Activated naive CD4-positive, alpha-beta T cell treated with anti-CD3 and anti-CD28 coated beads, Interleukin-2, amount 50 U/mL, for 72 hours (primary cell): ENCODE data around the gene CMTM2. TPM values are rescaled to one million over a fixed set of nuclear protein-coding genes. Genes with fewer than 3 reads are reported as not detected.

Experiments used
- ATAC-seq, 2 donors: fragments of 150-1000 bp; cut with Tn5 transposase; 2 replicates each; pipeline ENCODE4 v1.10.0; 2021; ENCODE audit warnings: mild to moderate bottlenecking in 2 of 2, moderate library complexity in 2 of 2
- DNase-seq, 2 donors: peaks; one replicate each; pipeline ENCODE4 v3.0.0; 2021 to 2022; ENCODE audit warnings: low spot score in 2 of 2
- H3K27ac Mint-ChIP-seq, 2 donors: one replicate each; pipeline ENCODE4 v1.8.0; 2022; ENCODE audit warnings: mild to moderate bottlenecking in 2 of 2, mixed read lengths in 2 of 2
- H3K36me3 Mint-ChIP-seq, 2 donors: one replicate each; pipeline ENCODE4 v1.8.0; 2022; ENCODE audit warnings: mixed read lengths in 2 of 2
- H3K9me3 Mint-ChIP-seq, 2 donors: one replicate each; pipeline ENCODE4 v1.8.0; 2022; ENCODE audit warnings: mixed read lengths in 2 of 2
- total RNA-seq, 2 donors: library from RNA; stranded (reverse); gene quantifications; one replicate each; pipeline ENCODE4 v1.2.3, GENCODE V29; 2022

The CMTM2 gene, protein sequence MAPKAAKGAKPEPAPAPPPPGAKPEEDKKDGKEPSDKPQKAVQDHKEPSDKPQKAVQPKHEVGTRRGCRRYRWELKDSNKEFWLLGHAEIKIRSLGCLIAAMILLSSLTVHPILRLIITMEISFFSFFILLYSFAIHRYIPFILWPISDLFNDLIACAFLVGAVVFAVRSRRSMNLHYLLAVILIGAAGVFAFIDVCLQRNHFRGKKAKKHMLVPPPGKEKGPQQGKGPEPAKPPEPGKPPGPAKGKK
- 1 to 10 TPM in 1 of 2 donors, under 1 TPM in 1; 0.87 to 1.1 TPM for total RNA-seq

DNA sequence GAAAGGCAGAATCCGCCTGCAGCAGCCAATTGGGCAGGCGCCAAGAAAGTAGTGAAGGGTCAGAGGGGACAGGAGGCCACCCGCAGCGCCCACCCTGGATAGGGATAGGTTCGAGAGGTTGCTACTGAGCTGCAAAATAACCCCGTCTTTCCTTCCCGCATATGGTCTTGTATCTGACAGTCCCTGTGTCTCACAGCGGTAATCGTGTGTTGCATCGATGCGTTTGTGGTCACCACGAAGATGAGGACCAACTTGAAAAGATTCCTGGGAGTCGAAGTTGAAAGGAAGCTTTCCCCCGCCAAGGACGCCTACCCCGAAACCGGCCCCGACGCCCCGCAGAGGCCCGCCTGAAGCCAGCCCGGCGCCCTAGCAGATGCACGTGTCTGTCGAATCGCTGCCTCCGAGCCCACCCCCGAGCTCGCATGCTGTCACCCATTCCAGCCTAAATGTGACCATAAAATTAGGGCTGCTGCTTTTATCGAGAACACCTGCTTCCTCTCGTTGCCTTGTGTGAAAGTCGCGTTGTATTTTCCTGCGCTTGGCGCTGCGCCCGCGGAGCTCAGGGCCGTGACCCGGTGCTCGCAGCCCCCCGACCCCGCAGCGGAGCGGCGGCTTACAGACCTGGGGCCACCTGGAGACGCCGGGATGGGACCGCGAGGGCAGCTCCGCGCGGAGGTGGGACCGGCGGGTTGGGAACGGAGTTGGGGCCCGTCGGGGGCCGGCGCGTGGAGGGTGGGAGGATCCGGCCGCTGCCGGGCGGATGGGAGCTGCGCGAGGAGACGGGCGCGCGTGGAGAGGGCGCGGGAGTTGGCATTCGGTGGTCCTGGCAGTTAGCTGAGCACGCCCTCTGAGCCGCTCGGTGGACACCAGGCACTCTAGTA is at the start of gene CMTM2:
TSS of gene CMTM2 (plus strand) at position 813 of the 881 bp plus-strand sequence. CDS start 145 bp downstream, outside the sequence.
- peak in 1 of 2 donors; percentile 51 for ATAC-seq
- H3K27ac Mint-ChIP-seq: no peak within 1 kb of the TSS
- no peaks in the 10 kb centered on the region for H3K36me3 Mint-ChIP-seq
- no peak for DNase-seq
- H3K9me3 Mint-ChIP-seq: no peaks in the 10 kb centered on the region

DNA sequence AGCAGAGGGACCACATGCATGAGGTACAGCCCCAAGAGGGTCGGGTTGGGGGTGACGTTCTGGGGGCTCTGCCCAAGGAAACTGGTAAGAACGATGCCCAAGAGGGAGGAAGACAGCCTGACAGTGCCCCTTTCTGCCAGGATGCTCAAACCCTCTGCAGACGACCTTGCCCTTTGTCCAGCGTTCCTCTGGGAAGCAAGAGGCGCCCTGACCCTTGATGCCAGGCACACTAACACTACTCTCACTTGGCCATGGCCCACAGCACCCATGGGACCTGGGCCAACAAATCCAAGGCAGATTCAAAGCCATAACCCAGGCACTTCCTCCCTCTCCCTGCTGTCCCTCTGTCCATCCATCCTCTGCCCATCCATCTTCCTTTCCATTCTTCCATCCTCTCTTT is 49.8 kb upstream of the CMTM2 start:
- no peak for DNase-seq

DNA sequence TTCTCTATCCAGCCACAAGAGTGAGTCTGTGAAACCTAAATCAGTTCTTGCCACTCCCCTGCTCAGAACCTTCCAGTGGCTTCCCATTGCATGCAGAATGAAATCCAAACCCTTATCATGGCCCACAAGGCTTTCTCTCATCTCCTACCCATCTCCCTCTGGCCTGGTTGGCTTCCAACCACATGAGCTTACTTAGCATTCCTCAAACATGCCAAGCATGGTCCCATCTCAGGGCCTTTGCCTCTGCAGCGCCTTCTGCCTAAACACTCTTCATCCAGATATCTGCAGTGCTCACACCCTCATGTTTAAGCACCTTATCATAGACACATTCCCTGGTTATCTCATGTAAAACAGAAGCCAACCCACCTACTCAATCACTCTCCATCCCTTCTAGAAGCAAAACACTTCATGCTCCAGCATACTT is 44.9 kb upstream of the CMTM2 start:
- DNase-seq (no peak), ATAC-seq (no peak)
- Mint-ChIP-seq H3K9me3 (no peaks in the 10 kb centered on the region), H3K36me3 (no peaks in the 10 kb centered on the region), H3K27ac (no peak overlapping the region)

More for the DNA sequence above, 49.8 kb upstream of the CMTM2 start:
- H3K36me3 Mint-ChIP-seq: peaks cover 0 to 8% of the 10 kb centered on the region in 2 donors
- no peak for ATAC-seq
- H3K27ac Mint-ChIP-seq: no peak overlapping the region
- no peaks in the 10 kb centered on the region for H3K9me3 Mint-ChIP-seq

DNA sequence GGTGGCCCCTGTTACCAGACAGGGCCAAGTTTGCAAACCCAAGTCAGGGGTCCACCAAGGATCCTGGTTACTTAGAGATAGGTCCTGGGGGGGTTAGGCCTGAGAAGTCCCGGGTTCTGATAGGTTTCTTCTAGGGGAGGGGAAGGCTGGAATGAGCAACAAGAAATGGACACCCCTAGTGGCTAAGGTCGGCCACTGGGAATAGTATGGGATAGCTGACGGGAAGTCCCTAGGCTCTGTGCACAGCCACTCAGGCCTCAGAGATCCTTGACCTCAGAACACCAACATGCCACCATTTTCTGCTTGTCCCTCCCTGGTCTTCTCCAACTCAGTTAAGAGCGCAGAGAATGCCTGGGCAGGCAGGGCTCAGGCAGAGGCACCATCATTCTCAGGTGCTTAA is 42.7 kb upstream of the CMTM2 start:
- ATAC-seq (no peak), DNase-seq (no peak)
- Mint-ChIP-seq H3K36me3 (no peaks in the 10 kb centered on the region), H3K9me3 (no peaks in the 10 kb centered on the region), H3K27ac (no peak overlapping the region)

DNA sequence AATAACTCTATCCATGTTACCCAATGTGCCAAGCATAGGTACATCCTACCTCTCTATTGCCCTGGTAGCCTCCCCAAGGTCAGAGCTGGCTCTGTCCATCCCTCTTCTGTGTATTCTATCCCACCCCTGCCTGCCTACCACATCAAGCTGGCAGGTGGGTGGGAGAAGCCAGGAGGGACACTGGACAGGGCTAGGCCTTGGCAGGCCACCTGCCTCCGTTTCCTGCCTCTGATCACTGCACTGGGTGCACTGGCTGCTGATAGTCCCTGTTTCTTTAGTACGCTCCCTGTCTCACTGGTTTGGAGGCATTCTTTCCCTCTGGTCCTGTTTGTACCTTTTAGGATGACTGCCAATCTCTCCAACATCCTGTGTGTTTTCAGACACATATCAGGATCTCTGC is 42.0 kb upstream of the CMTM2 start:
- no peak for ATAC-seq
- Mint-ChIP-seq H3K27ac (no peak overlapping the region), H3K36me3 (no peaks in the 10 kb centered on the region), H3K9me3 (no peaks in the 10 kb centered on the region)
- no peak for DNase-seq

DNA sequence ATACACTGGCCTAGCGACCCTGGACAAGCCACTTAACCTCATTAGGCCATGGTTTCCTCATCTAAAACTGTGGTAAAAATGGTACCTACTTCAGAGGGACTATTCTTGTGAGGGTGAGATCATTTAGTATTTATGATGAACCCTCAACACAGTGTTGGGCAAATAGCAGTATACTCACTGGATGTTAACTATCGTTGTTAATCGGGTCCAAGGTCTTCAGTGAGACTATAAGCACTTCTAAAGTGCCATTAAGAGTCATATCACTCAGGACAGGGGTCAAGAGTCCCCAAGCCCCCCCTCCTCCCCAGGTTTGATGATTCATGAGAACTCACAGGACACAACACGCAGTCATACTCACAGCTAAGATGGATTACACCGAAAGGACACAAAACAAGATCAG is 40.4 kb upstream of the CMTM2 start:
- H3K27ac Mint-ChIP-seq: no peak overlapping the region
- H3K9me3 Mint-ChIP-seq: no peaks in the 10 kb centered on the region
- H3K36me3 Mint-ChIP-seq: no peaks in the 10 kb centered on the region
- DNase-seq (no peak), ATAC-seq (no peak)

DNA sequence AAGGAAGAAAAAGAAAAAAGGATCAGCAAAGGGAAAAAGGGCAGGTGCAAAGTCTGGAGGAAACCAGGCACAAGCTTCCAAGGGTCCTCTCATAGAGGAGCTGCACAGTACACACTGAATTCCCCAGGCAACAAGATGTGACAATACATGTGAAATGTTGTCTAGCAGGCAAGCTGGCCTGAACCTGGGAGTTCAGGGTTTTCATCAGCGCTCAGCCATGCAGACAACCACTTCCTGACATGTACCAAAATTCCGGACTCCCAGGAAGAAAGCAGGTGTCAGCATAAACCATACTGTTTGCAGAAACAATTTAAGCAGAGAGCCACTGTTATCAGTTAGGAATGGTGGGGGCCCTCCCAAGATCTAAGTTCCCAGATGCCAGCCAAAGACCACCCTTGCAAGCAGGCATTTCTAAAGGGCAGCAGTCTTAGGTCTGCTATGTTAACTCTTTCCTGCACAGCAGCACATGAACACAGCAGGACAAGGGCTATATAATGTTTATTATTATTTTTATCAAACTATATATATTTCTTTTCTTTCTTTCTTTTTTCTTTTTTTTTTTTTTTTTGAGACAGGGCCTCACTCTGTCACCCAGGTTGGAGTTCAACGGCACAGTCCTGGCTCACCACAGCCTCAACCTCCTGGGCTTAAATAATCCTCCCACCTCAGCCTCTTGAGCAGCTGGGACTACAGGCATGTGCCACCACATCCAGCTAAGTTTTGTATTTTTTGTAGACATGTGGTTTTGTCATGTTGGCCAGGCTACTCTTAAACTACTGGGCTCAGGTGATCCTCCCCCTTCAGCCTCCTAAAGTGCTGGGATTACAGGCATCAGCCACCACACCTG is 39.4 kb upstream of the CMTM2 start:
- peak overlapping the region in 1 of 2 donors; percentile 74 for H3K27ac Mint-ChIP-seq
- H3K9me3 Mint-ChIP-seq: no peaks in the 10 kb centered on the region
- ATAC-seq: no peak
- no peak for DNase-seq
- no peaks in the 10 kb centered on the region for H3K36me3 Mint-ChIP-seq

DNA sequence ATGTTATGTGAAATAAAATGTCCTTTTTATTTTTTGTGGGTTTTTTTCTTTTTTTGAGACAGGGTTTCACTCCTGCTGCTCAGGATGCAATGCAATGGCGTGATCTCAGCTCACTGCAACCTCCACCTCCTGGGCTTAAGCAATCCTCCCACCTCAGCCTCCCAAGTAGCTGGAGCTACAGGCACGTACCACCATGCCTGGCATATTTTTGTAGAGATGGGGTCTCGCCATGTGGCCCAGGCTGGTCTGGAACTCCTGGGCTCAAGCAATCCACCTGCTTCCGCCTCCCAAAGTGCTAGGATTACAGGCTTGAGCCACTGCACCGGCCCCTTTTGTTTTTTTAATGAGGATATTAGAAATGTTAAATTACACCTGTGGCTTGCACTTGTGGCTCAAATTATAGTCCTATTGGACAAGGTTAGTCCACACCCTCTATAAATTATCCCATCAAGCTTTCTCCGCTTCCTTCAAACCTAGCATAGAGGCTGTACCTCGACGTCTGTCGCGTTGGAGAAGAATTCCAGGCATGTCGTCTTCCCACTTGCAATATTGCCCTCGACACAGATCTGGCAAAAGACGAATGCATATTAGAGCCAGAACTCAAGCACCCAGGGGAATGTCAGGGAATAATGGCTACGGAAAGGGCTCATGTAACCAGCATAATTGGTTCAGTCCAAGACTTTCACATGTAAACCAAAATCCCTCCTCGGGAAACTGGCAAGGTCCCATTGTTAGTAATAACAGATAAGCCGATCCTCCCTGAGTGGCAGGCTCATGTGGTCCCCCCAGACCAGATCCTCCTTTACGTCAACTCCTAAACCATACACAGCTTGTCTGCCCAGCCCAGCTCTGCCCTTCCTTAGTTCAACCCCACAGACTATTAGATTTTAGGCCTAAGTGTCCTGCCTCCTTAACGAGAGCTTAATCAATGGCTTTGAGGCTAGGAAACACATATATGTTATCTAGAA is 37.6 kb upstream of the CMTM2 start:
- ATAC-seq: no peak
- no peak overlapping the region for H3K27ac Mint-ChIP-seq
- no peak for DNase-seq
- H3K9me3 Mint-ChIP-seq: no peaks in the 10 kb centered on the region
- no peaks in the 10 kb centered on the region for H3K36me3 Mint-ChIP-seq

DNA sequence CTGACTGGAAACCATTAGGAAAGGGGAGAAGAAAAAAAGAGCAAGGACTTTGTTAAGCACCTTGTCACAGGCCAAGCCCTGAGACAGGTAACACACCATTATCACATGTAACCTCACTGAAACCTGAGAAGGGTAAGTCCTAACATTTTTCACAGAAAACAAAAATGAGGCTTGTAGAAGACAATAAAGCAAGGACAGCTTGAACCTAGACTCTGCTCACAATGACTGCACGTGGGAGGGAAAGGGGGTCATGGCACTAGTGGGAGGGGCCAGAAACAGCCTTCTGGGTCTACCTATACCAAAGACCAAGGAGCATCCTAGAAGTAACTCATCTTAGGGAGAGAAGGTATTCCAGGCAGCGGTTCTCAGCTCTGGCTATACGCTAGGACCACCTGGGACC is 36.9 kb upstream of the CMTM2 start:
- H3K9me3 Mint-ChIP-seq: no peaks in the 10 kb centered on the region

DNA sequence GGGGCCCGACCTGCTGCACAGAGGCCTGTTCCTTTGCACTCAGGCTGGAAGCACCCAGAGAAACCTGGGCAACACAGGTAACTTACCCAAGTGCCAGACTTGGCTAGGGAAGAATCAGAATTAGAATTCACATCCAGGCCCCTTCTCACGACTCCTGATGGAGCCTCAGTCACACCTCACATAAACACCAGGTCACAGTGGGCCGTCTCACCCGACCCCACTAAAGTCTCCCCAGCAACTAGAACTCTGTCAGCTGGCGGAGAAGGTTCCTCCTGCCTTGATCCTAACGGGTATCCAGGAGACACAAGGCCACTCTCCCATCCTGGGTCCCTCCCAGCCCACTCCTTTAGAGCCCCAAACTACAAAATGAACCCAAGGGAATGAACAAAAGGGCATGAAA is 35.7 kb upstream of the CMTM2 start:
- Mint-ChIP-seq H3K27ac (no peak overlapping the region), H3K9me3 (no peaks in the 10 kb centered on the region), H3K36me3 (no peaks in the 10 kb centered on the region)
- DNase-seq (no peak), ATAC-seq (no peak)

More for the DNA sequence above, 36.9 kb upstream of the CMTM2 start:
- ATAC-seq (no peak), DNase-seq (no peak)
- H3K36me3 Mint-ChIP-seq: no peaks in the 10 kb centered on the region
- no peak overlapping the region for H3K27ac Mint-ChIP-seq

DNA sequence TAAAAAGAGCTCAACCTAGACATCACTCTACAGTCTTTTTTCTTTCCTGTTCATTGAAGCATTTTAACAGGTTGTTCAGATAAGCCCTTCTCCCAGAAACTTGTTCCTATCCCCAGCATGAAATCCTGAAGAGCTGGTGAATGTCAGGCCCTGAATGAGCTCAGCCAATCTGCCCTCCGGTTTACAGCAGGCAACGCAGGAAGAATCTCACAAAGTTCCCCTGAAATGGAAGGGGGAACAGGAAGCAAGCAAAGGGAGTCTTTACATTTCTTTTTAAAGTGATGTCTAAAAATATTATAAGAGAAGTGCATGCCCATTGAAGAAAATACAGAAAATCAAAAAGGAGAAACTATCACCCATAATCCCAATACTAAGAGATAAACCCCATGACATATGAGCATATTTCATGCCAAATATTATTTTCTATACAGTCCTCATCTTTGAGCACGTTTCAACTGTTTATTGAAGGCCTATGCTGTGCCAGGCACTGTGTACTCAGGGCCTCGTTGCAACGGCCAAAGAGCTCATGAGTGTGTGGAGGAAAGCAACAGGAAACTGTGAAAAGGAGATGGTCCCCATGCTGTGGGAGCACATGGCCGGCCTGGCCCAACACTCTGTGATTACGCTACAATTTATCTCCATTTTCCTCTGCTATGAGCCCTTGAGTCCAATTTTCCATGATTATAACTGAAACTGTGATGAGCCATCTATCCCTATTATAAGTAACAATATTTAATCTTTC is 35.1 kb upstream of the CMTM2 start:
- DNase-seq (no peak), ATAC-seq (no peak)
- Mint-ChIP-seq H3K36me3 (no peaks in the 10 kb centered on the region), H3K27ac (no peak overlapping the region), H3K9me3 (no peaks in the 10 kb centered on the region)

DNA sequence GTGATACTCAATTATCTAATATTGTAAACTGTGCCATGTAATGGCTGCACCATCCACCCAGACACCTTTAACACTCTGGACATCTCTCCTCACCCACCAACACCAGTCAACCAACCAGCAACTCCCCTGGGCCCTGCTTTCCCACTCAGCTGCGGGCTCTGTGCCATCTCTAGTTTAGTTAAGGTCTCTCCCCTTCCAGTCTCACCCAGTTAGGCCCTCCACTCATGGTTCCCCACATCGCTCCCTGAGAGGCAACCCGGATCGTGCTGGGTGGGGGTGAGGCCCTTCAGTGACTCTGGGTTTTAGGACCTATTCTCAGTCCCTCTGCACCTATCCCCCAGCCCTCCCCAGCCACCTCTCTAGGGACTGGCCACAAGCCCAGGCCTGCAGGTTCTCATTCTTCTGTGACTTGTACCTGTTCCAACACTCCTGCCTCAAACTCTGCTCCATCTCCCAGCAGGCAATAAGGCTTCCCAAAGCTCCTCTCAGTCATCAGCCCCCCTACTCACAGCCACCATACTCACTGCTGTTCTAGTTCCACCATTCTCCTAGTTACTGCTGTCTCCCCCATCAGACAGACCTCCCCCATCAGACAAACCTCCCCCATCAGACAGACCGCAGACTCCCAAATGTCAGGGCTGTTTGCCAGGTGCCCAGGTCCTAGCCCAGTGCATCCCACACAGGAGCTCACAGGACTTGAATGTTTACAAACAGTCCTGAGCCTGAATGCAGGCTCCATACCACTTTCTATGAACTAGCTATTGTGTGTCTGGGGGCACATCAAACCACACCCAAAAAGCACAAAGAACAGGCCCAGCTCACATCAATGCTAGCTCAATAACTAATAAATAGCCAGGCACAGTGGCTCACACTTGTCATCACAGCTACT is 31.9 kb upstream of the CMTM2 start:
- Mint-ChIP-seq H3K9me3 (no peaks in the 10 kb centered on the region), H3K27ac (peak overlapping the region in 1 of 2 donors; percentile 34), H3K36me3 (peaks cover 2 to 9% of the 10 kb centered on the region in 2 donors)
- DNase-seq (no peak), ATAC-seq (no peak)

DNA sequence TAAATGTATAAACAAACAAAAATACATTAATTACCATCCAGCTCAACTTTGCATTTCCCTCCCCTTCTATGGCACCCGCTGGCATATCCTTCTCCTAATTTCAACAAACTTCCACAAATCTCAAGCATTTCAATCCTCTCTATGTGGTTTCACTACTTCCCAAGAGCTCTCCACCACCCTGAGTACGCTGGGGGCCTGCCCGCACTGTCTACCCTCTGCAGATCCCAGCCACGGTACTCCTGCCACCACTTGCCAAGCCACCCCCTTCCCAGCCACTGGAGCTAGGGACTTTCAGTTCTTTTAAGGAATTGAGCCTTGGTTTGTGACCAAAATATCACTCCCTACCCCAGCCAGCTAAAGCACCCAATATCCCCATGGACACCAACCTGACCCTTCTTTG is 31.2 kb upstream of the CMTM2 start:
- Mint-ChIP-seq H3K9me3 (no peaks in the 10 kb centered on the region), H3K27ac (peak overlapping the region in 1 of 2 donors; percentile 40), H3K36me3 (peaks cover 9 to 16% of the 10 kb centered on the region in 2 donors)
- no peak for ATAC-seq
- DNase-seq: no peak

DNA sequence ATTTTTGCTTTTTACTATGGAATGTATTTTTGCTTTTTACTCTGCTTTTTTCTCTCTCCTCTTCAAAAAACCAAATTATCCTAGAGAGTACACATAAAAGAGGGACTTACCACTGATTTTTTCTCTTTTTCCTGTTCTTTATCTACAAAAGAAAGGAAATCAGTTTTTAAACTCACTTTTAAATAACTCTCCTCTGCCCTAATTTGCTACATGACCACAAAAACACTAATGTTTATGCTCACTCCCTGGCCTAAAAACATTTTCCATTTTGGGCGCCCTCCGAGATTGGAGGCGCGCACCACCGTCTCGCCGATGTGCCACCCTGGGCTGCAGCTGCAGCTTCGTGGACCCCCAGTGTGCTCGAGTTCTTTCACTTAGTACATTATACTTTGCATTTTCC is 30.4 kb upstream of the CMTM2 start:
- no peak for DNase-seq
- ATAC-seq: no peak
- Mint-ChIP-seq H3K36me3 (peaks cover 17 to 24% of the 10 kb centered on the region in 2 donors), H3K27ac (peak overlapping the region; percentile 40 to 86), H3K9me3 (no peaks in the 10 kb centered on the region)
